ENCODE measurements around the gene RNF144A.

DNA sequence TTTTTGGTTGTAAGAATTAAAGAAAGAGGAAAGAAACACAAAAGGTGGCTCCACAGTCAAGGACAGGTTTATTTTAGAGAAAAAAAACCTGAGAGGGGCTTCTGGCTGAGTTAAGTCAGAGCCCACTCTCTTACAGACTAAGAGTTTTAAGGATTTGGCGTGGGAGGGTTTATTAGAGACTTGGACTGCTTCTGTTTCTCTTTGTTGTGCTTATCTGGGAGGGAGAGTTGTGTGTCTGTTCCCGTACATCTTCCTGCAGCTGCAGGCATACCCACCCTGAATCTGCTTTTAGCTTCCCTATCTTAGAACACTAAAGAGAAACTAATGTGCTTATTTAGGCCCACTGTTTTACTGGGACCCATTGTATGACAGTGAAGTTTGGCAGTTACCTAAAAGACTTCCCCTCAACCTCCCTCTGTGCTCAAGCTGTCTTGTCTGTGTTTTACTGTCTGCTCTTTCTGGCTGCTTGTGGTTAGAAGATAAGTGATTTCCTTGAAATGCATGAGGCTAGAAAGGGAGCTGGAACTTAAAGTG is 36.9 kb upstream of the RNF144A start:
- TF ChIP-seq, protein P1, sequence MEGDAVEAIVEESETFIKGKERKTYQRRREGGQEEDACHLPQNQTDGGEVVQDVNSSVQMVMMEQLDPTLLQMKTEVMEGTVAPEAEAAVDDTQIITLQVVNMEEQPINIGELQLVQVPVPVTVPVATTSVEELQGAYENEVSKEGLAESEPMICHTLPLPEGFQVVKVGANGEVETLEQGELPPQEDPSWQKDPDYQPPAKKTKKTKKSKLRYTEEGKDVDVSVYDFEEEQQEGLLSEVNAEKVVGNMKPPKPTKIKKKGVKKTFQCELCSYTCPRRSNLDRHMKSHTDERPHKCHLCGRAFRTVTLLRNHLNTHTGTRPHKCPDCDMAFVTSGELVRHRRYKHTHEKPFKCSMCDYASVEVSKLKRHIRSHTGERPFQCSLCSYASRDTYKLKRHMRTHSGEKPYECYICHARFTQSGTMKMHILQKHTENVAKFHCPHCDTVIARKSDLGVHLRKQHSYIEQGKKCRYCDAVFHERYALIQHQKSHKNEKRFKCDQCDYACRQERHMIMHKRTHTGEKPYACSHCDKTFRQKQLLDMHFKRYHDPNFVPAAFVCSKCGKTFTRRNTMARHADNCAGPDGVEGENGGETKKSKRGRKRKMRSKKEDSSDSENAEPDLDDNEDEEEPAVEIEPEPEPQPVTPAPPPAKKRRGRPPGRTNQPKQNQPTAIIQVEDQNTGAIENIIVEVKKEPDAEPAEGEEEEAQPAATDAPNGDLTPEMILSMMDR (conservative IDR thresholded peaks at IDR 0.05 in 1 of 2, IDR thresholded peaks at IDR 0.05 in 1 of 2; ENCODE audit: extremely low read depth in 1 of 2, insufficient read depth in 1 of 2, low read depth in 1 of 2, low read length in 2 of 2), result no peak
- no peak for TF ChIP-seq EZH2 (IDR thresholded peaks at IDR 0.05; ENCODE audit: borderline replicate concordance, low read length)

All from mammary epithelial cell (primary cell).